Right lobe of liver (tissue), 4 donors: Measurements from ENCODE around the gene NCOA5.

Experiments used
- POLR2A ChIP-seq: fragments of 450-650 bp; IDR thresholded peaks from one replicate; pipeline ENCODE4 v1.6.1; 2017; ENCODE audit warnings: antibody characterized with exemption, mild to moderate bottlenecking
- TF ChIP-seq, protein P1 (sequence below), 4 donors: fragments of 200-600 bp in 3 of 4; fragments of 450-650 bp in 1 of 4; IDR thresholded peaks; one replicate each; pipeline versions ENCODE4 v1.5.1 to v1.8.0; 2016 to 2022; ENCODE audit warnings: antibody characterized with exemption in 4 of 4, mild to moderate bottlenecking in 2 of 4
- donor health status: DM: no; HTN: no; CAD: no.
- donor health status: DM: no; HTN: no; CAD: no.
- donor health status: DM: no; HTN: yes; CAD: no.

DNA sequence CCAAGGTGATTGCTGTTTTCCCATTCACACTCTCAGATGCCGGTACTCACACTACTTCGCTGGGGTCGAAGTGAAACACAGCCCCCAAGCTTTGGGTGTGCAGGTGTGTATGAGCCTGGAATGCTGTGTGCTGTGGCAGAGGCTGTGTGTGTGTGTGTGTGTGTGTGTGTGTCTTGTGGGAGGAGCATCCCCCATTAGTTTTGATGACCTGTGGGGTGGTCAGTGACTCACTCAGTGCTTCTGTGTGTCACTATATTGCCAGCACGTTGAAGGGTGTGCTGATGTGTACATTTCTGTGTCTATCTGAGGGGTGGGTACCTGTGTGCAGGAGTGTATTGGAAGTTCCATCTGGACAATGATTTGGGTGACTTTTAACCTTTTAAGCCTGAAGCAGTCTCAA lies 65.8 kb downstream of the NCOA5 start:
- TF ChIP-seq POLR2A: no peak
- TF ChIP-seq, protein P1, sequence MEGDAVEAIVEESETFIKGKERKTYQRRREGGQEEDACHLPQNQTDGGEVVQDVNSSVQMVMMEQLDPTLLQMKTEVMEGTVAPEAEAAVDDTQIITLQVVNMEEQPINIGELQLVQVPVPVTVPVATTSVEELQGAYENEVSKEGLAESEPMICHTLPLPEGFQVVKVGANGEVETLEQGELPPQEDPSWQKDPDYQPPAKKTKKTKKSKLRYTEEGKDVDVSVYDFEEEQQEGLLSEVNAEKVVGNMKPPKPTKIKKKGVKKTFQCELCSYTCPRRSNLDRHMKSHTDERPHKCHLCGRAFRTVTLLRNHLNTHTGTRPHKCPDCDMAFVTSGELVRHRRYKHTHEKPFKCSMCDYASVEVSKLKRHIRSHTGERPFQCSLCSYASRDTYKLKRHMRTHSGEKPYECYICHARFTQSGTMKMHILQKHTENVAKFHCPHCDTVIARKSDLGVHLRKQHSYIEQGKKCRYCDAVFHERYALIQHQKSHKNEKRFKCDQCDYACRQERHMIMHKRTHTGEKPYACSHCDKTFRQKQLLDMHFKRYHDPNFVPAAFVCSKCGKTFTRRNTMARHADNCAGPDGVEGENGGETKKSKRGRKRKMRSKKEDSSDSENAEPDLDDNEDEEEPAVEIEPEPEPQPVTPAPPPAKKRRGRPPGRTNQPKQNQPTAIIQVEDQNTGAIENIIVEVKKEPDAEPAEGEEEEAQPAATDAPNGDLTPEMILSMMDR (IDR thresholded peaks at IDR 0.05): no peak
